Vagina (tissue), 2 donors: ENCODE results near the gene MTHFS.

Source experiments
- POLR2AphosphoS5 ChIP-seq, 2 donors: sonication (generic); formaldehyde crosslinking; IDR thresholded peaks; one replicate each; pipeline ENCODE4 v1.9.0; 2017; ENCODE audit warnings: antibody characterized with exemption in 2 of 2, mild to moderate bottlenecking in 2 of 2, low read depth in 1 of 2; ENCODE audit not compliant: insufficient read depth in 1 of 2
- TF ChIP-seq, protein P1 (sequence below), 3 experiments: fragments of 450-650 bp in 2 of 3; fragments of 200-600 bp in 1 of 3; sonication (generic) in 1 of 3; IDR thresholded peaks; one replicate each; pipeline ENCODE4 v1.5.1; 2017 to 2019; ENCODE audit warnings: antibody characterized with exemption in 3 of 3, mild to moderate bottlenecking in 2 of 3, moderate library complexity in 2 of 3

GRCh38 chr15:79881668-79882067, 15.1 kb downstream of the MTHFS start:
- no peak for TF ChIP-seq POLR2AphosphoS5 (IDR thresholded peaks at IDR 0.05; ENCODE audit: insufficient read depth in 1 of 2, low read depth in 1 of 2)
- TF ChIP-seq, protein P1, sequence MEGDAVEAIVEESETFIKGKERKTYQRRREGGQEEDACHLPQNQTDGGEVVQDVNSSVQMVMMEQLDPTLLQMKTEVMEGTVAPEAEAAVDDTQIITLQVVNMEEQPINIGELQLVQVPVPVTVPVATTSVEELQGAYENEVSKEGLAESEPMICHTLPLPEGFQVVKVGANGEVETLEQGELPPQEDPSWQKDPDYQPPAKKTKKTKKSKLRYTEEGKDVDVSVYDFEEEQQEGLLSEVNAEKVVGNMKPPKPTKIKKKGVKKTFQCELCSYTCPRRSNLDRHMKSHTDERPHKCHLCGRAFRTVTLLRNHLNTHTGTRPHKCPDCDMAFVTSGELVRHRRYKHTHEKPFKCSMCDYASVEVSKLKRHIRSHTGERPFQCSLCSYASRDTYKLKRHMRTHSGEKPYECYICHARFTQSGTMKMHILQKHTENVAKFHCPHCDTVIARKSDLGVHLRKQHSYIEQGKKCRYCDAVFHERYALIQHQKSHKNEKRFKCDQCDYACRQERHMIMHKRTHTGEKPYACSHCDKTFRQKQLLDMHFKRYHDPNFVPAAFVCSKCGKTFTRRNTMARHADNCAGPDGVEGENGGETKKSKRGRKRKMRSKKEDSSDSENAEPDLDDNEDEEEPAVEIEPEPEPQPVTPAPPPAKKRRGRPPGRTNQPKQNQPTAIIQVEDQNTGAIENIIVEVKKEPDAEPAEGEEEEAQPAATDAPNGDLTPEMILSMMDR (IDR thresholded peaks at IDR 0.05) = no peak
